CD4-positive, alpha-beta T cell (primary cell): ENCODE data around the gene PPP1R17. TPM values are rescaled to one million over a fixed set of nuclear protein-coding genes. Genes with fewer than 3 reads are reported as not detected.

Experiments used
- ATAC-seq: fragments of 200-7000 bp; cut with Tn5 transposase; one replicate; pipeline ENCODE4 v1.10.0; 2022; ENCODE audit warnings: mild to moderate bottlenecking; ENCODE audit not compliant: poor library complexity
- CTCF ChIA-PET: fragments of 350-600 bp; sonication (Branson Sonifier 250); formaldehyde crosslinking; loops from one replicate; lab custom pipeline; 2021; ENCODE audit warnings: antibody characterized with exemption, inconsistent platforms; lab: Charles Lee
- POLR2A ChIA-PET: fragments of 350-600 bp; sonication (Branson Sonifier 250); formaldehyde crosslinking; loops from one replicate; lab custom pipeline; 2021; ENCODE audit warnings: antibody characterized with exemption, inconsistent platforms; lab: Charles Lee
- DNase-seq, 14 experiments: peaks; one replicate each; pipeline ENCODE4 v3.0.0-alpha.2; 2013 to 2020; ENCODE audit warnings: mixed read lengths in 2 of 14
- H3K27ac ChIP-seq, 2 donors: one replicate each; pipeline versions ENCODE4 v1.5.1 to v1.7.0; 2013; ENCODE audit warnings: low read length in 2 of 2, low read depth in 1 of 2, mild to moderate bottlenecking in 1 of 2
- H3K27me3 ChIP-seq, 2 experiments: 1 replicate in 1 of 2; 2 replicates in 1 of 2; pipeline versions ENCODE4 v1.6.1 to v1.7.0; 2013; ENCODE audit warnings: low read length in 2 of 2, control low read depth in 1 of 2, mild to moderate bottlenecking in 1 of 2, moderate library complexity in 1 of 2; ENCODE audit not compliant: insufficient read depth in 2 of 2, control insufficient read depth in 1 of 2
- H3K36me3 ChIP-seq: one replicate; pipeline ENCODE4 v1.6.1; 2013; ENCODE audit warnings: low read length, control low read depth; ENCODE audit not compliant: insufficient read depth
- H3K4me1 ChIP-seq: one replicate; pipeline ENCODE4 v1.6.1; 2013; ENCODE audit warnings: low read length, control low read depth; ENCODE audit not compliant: insufficient read depth
- H3K4me3 ChIP-seq: one replicate; pipeline ENCODE4 v1.5.1; 2013; ENCODE audit warnings: mild to moderate bottlenecking, low read length, moderate library complexity
- H3K9me3 ChIP-seq, 2 experiments: 1 replicate in 1 of 2; 2 replicates in 1 of 2; pipeline versions ENCODE4 v1.6.1 to v1.7.0; 2013; ENCODE audit warnings: low read length in 2 of 2, mild to moderate bottlenecking in 2 of 2, control low read depth in 1 of 2, moderate library complexity in 1 of 2; ENCODE audit not compliant: control insufficient read depth in 1 of 2, insufficient read depth in 1 of 2
- H3K27ac Mint-ChIP-seq: one replicate; pipeline ENCODE4 v1.8.0; 2020; ENCODE audit warnings: mixed read lengths
- H3K27me3 Mint-ChIP-seq: one replicate; pipeline ENCODE4 v1.8.0; 2021; ENCODE audit warnings: mixed read lengths
- H3K36me3 Mint-ChIP-seq: one replicate; pipeline ENCODE4 v1.8.0; 2021; ENCODE audit warnings: low read depth, mixed read lengths
- H3K4me1 Mint-ChIP-seq: one replicate; pipeline ENCODE4 v1.8.0; 2021; ENCODE audit warnings: low read depth, mixed read lengths
- H3K4me3 Mint-ChIP-seq: one replicate; pipeline ENCODE4 v1.8.0; 2020; ENCODE audit warnings: mild to moderate bottlenecking, mixed read lengths
- H3K9me3 Mint-ChIP-seq: one replicate; pipeline ENCODE4 v1.8.0; 2020; ENCODE audit warnings: mixed read lengths
- CTCF ChIP-seq: fragments of 200-600 bp; IDR thresholded peaks from one replicate; pipeline ENCODE4 v1.8.0; 2022; ENCODE audit warnings: antibody characterized with exemption, mild to moderate bottlenecking
- intact Hi-C, 2 experiments: fragments of 100-400 bp; cut with DNase I in 1 of 2; cut with micrococcal nuclease in 1 of 2; formaldehyde crosslinking; loops; one replicate each; pipeline versions ENCODE4 v1.15.1 to v1.9.0; 2023 to 2025; cut with DNase I, micrococcal nuclease
- total RNA-seq, 174 experiments: library from RNA in 2 of 174; stranded (reverse) in 2 of 174; gene quantifications; one replicate each; pipeline ENCODE4 v1.2.3 and lab custom pipeline; 2021 to 2026

Gene PPP1R17
- total RNA-seq, 2 experiments from 2014 or later, result not detected

- no peak for TF ChIP-seq CTCF
- H3K36me3 Mint-ChIP-seq, result no peaks in the 10 kb centered on the region
- H3K27me3 Mint-ChIP-seq, result no peaks in the 10 kb centered on the region
- intact Hi-C loops, result no loop called here
- Histone ChIP-seq H3K9me3 (no peaks in the 10 kb centered on the region), H3K4me1 (no peaks in the 10 kb centered on the region), H3K4me3 (no peak overlapping the region), H3K27me3 (no peaks in the 10 kb centered on the region), H3K27ac (no peak overlapping the region), H3K36me3 (no peaks in the 10 kb centered on the region)
- CTCF ChIA-PET, result no interaction called here
- POLR2A ChIA-PET, result no interaction called here
- DNase-seq (no peak), ATAC-seq (no peak)
- peaks cover 9% of the 10 kb centered on the region for H3K9me3 Mint-ChIP-seq
- H3K4me1 Mint-ChIP-seq, result no peaks in the 10 kb centered on the region
- H3K27ac Mint-ChIP-seq, result no peak overlapping the region
- no peak overlapping the region for H3K4me3 Mint-ChIP-seq
Measured at GRCh38 chr7:31720366-31720765, 33.4 kb downstream of the PPP1R17 start.

- no peaks in the 10 kb centered on the region for H3K9me3 ChIP-seq
- H3K9me3 Mint-ChIP-seq, result no peaks in the 10 kb centered on the region
- CTCF ChIA-PET, result no interaction called here
- no peak for TF ChIP-seq CTCF
- H3K27me3 ChIP-seq, result no peaks in the 10 kb centered on the region
- H3K27me3 Mint-ChIP-seq, result no peaks in the 10 kb centered on the region
- H3K4me1 Mint-ChIP-seq, result no peaks in the 10 kb centered on the region
- no peak overlapping the region for H3K4me3 Mint-ChIP-seq
- H3K27ac ChIP-seq, result no peak overlapping the region
- no peak overlapping the region for H3K4me3 ChIP-seq
- intact Hi-C loops, result no loop called here
- H3K36me3 ChIP-seq, result no peaks in the 10 kb centered on the region
- H3K27ac Mint-ChIP-seq, result no peak overlapping the region
- DNase-seq (no peak), ATAC-seq (no peak)
- H3K36me3 Mint-ChIP-seq, result no peaks in the 10 kb centered on the region
- H3K4me1 ChIP-seq, result no peaks in the 10 kb centered on the region
- POLR2A ChIA-PET, result no interaction called here
Measured at GRCh38 chr7:31724696-31725095, 37.7 kb downstream of the PPP1R17 start.

GRCh38 chr7:31729195-31729804, 42.3 kb downstream of the PPP1R17 start:
- Mint-ChIP-seq H3K4me3 (no peak overlapping the region), H3K27me3 (no peaks in the 10 kb centered on the region), H3K27ac (no peak overlapping the region), H3K4me1 (no peaks in the 10 kb centered on the region), H3K9me3 (no peaks in the 10 kb centered on the region), H3K36me3 (no peaks in the 10 kb centered on the region)
- no peaks in the 10 kb centered on the region for H3K36me3 ChIP-seq
- DNase-seq (no peak), ATAC-seq (no peak)
- H3K27me3 ChIP-seq, result no peaks in the 10 kb centered on the region
- no peaks in the 10 kb centered on the region for H3K4me1 ChIP-seq
- peaks cover 0 to 16% of the 10 kb centered on the region in 2 experiments for H3K9me3 ChIP-seq
- no peak for TF ChIP-seq CTCF
- CTCF ChIA-PET, result no interaction called here
- intact Hi-C loops, result no loop called here
- H3K4me3 ChIP-seq, result no peak overlapping the region
- POLR2A ChIA-PET, result no interaction called here
- H3K27ac ChIP-seq, result no peak overlapping the region
